GM19395 (cell line): ENCODE data around the gene CENPP.

Source experiments
- ATAC-seq: cut with Tn5 transposase; IDR thresholded peaks from one replicate; pipeline ENCODE4 v1.9.1; 2021; ENCODE audit warnings: mild to moderate bottlenecking, moderate library complexity; ENCODE audit not compliant: unreplicated experiment

The CENPP gene

GRCh38 chr9:92633614-92634278, 308.0 kb downstream of the CENPP start:
- no peak for ATAC-seq

GRCh38 chr9:92634712-92635605, 309.2 kb downstream of the CENPP start:
- ATAC-seq: no peak

GRCh38 chr9:92635760-92636159, 310.0 kb downstream of the CENPP start:
- no peak for ATAC-seq

GRCh38 chr9:92636627-92637026, 310.9 kb downstream of the CENPP start:
- no peak for ATAC-seq

GRCh38 chr9:92637326-92637725, 311.6 kb downstream of the CENPP start:
- ATAC-seq: no peak

DNA sequence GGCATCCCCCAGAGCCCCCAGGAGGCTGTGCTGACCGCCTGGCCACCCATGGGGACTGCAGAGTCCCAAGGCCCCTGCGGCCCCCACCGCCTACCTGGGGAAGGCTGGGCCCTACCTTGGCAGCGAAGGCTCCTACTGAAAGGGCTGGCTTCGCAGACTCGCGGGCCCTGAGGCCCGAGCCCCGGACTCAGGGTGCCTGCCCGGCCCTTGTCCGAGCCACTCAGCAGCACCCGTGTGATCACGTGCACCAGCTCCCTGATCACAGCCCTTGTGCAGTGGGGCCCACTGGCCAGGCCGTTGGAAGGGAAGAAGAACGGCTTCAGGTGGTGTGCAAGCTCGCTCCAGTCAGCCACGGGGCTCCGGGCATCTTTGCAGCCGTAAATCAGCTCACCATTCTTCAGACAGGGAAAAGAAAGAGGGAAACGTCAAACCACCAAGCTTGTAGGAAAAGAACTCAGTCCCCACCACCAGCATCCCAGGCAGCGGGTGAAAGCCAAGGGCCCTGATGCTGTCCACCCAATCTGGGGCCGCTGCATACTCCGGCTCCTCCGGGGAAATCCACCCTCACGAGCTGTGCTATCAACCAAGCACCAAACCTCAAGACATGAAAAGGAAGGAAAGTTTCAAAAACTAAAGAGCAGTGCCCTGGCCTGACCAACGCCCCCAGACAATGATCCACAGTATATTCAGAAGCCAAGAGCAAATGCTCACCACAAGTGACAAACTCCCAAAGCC, 312.3 kb downstream of the CENPP start:
- no peak for ATAC-seq

- no peak for ATAC-seq
These were observed 312.9 kb downstream of the CENPP start for GRCh38 chr9:92638621-92639101.

- no peak for ATAC-seq
These were observed 313.4 kb downstream of the CENPP start for GRCh38 chr9:92639124-92639523.

- ATAC-seq: no peak
These were observed 314.1 kb downstream of the CENPP start for GRCh38 chr9:92639791-92640271.

GRCh38 chr9:92640398-92641091, 314.8 kb downstream of the CENPP start:
- no peak for ATAC-seq

- ATAC-seq: no peak
These were observed 315.5 kb downstream of the CENPP start for GRCh38 chr9:92641092-92641809.

GRCh38 chr9:92642041-92642451, 316.3 kb downstream of the CENPP start:
- no peak for ATAC-seq

GRCh38 chr9:92642564-92642963, 316.8 kb downstream of the CENPP start:
- ATAC-seq: no peak

- no peak for ATAC-seq
These were observed 318.5 kb downstream of the CENPP start for GRCh38 chr9:92644278-92644677.

GRCh38 chr9:92645041-92645440, 319.3 kb downstream of the CENPP start:
- ATAC-seq: no peak

DNA sequence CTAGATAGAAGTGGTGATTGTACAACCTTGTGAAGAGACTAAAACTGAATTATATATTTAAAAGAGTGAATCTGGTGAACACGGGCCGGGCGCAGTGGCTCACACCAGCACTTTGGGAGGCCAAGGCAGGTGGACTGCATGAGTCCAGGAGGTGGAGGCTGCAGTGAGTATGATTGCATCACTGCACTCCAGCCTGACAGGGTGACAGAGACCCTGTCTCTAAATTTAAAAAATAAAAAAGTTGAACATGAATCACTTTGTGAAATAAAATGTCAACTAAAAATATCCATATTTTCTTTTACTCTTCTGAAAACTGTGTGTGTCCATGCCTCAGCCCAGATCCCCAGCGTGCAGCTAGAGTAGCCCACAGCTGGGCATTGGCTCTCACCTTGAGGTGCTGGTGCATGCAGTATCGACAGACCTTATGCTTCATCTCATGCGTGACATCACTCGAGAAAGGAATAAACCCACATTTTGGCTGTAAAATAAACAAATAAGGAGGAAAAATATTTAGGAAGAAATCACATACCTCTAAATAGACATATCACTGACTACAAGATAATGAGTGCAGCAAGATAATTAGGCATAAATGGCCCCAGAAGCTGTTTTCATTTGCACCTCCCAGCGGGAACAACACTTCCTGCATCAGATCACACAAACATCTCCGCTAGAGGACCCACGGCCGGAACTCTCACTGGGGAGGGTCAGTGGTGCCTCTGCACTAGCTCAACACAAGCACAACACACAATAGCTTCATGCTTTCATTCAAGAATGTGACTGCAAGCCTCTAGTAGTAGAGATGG, 322.1 kb downstream of the CENPP start:
- ATAC-seq: no peak

DNA sequence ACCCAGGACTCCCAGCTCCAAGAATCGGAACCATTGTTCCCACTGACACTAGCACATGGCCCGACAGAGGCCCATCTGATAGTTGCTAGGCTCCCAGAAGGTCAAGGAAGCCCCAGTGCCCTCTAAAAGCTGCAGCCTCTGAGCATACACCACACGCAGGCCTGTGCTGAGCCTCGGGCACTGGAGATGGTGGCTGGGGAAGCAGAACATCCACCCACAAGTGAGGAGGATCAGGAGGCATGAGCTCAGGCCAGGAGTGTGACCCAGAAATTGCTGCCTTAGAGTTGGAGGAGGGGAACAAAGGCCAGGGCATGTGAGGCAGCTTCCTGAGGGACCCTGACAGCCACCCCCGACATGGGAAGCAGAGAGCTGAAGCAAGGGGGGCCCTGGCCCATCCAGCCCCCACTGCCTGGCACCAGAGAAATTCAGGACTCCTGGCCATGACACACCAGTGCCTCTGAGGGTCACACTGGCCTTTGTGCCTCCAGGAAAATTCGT, 322.8 kb downstream of the CENPP start:
- ATAC-seq: no peak

DNA sequence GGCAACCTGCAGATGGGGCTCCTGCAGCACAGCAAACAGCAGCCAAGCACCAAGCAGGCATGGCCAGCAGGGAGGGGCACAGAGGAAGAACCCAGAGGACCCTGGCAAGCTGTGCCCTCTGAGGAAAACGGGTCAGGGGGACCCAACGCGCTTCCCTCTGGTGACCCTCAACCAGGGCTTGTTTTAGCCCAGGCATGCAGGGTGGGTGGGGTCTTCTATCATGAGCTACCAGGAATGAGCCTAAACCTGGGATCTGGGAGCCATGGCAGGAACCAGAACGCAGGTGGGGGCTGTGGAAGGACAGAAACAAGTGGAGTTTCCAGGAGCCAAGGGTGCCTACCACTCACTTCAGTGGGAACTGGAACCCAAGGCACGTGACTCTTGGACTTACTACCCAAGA, 323.3 kb downstream of the CENPP start:
- no peak for ATAC-seq

GRCh38 chr9:92650296-92650695, 324.5 kb downstream of the CENPP start:
- ATAC-seq: no peak
